ENCODE measurements around the gene RRBP1.

The RRBP1 gene

DNA sequence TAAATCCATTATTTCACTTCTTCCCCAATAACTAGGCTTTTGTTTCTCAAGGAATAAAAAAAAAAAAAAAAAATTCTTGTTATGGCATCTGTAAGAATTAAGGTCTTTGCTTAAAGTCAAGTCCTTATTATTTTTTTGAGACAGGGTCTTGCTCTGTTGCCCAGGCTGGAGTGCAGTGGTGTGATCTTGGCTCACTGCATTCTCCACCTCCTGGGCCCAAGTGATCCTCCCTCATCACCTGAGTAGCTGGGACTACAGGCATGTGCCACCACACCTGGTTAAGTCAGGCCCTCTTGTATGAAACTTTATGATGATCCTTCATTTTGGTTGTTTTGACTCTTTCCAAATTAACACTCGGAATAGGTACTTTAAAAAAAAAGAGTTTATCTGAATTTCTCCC is 94.9 kb downstream of the RRBP1 start:
- DNase-seq (ENCODE audit: low read depth in 1 of 2, low spot score in 1 of 2): no peak
- no peak for TF ChIP-seq GABPA (IDR thresholded peaks at IDR 0.05; ENCODE audit: low read depth)
- Histone ChIP-seq H3K27ac (replicated peaks) (no peak overlapping the region), H3K27me3 (ENCODE audit: insufficient read depth, poor library complexity, severe bottlenecking) (no peaks in the 10 kb centered on the region), H3K4me3 (replicated peaks; ENCODE audit: insufficient read depth, low read length) (no peak overlapping the region)

DNA sequence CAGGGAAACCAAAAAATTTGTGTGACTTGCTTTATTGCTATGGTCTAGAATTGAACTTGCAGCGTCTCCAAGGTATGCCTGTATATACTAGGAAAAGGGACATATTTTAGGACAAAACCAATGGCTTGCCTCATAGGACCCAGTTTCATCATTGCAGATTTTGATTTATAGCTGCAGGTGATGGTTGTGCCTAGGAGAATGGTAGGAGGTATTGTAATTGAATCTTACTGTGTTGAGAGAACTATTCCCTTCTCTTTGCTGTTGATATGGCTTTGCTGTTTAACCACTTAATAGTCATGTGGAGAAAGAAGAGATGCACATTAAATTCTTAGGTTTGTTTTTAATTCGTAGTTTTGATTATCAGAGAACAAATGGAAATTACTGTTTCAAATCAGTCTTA is 95.8 kb downstream of the RRBP1 start:
- TF ChIP-seq GABPA (IDR thresholded peaks at IDR 0.05; ENCODE audit: low read depth) (no peak), SPI1 (IDR thresholded peaks at IDR 0.05; ENCODE audit: borderline replicate concordance, low read depth) (no peak), POLR2AphosphoS5 (IDR thresholded peaks at IDR 0.05; ENCODE audit: low read depth) (no peak)
- TF ChIP-seq, protein P1, sequence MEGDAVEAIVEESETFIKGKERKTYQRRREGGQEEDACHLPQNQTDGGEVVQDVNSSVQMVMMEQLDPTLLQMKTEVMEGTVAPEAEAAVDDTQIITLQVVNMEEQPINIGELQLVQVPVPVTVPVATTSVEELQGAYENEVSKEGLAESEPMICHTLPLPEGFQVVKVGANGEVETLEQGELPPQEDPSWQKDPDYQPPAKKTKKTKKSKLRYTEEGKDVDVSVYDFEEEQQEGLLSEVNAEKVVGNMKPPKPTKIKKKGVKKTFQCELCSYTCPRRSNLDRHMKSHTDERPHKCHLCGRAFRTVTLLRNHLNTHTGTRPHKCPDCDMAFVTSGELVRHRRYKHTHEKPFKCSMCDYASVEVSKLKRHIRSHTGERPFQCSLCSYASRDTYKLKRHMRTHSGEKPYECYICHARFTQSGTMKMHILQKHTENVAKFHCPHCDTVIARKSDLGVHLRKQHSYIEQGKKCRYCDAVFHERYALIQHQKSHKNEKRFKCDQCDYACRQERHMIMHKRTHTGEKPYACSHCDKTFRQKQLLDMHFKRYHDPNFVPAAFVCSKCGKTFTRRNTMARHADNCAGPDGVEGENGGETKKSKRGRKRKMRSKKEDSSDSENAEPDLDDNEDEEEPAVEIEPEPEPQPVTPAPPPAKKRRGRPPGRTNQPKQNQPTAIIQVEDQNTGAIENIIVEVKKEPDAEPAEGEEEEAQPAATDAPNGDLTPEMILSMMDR (IDR thresholded peaks at IDR 0.05; ENCODE audit: insufficient read depth, low read length): no peak
- TF ChIP-seq, protein P2, sequence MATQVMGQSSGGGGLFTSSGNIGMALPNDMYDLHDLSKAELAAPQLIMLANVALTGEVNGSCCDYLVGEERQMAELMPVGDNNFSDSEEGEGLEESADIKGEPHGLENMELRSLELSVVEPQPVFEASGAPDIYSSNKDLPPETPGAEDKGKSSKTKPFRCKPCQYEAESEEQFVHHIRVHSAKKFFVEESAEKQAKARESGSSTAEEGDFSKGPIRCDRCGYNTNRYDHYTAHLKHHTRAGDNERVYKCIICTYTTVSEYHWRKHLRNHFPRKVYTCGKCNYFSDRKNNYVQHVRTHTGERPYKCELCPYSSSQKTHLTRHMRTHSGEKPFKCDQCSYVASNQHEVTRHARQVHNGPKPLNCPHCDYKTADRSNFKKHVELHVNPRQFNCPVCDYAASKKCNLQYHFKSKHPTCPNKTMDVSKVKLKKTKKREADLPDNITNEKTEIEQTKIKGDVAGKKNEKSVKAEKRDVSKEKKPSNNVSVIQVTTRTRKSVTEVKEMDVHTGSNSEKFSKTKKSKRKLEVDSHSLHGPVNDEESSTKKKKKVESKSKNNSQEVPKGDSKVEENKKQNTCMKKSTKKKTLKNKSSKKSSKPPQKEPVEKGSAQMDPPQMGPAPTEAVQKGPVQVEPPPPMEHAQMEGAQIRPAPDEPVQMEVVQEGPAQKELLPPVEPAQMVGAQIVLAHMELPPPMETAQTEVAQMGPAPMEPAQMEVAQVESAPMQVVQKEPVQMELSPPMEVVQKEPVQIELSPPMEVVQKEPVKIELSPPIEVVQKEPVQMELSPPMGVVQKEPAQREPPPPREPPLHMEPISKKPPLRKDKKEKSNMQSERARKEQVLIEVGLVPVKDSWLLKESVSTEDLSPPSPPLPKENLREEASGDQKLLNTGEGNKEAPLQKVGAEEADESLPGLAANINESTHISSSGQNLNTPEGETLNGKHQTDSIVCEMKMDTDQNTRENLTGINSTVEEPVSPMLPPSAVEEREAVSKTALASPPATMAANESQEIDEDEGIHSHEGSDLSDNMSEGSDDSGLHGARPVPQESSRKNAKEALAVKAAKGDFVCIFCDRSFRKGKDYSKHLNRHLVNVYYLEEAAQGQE (IDR thresholded peaks at IDR 0.05; ENCODE audit: insufficient replicate concordance, low read depth): no peak
- no peak overlapping the region for H3K4me3 ChIP-seq (replicated peaks; ENCODE audit: insufficient read depth, low read length)
- H3K27me3 ChIP-seq (ENCODE audit: insufficient read depth, poor library complexity, severe bottlenecking): no peaks in the 10 kb centered on the region
- no peak for DNase-seq (ENCODE audit: low read depth in 1 of 2, low spot score in 1 of 2)
- H3K27ac ChIP-seq (replicated peaks): no peak overlapping the region

DNA sequence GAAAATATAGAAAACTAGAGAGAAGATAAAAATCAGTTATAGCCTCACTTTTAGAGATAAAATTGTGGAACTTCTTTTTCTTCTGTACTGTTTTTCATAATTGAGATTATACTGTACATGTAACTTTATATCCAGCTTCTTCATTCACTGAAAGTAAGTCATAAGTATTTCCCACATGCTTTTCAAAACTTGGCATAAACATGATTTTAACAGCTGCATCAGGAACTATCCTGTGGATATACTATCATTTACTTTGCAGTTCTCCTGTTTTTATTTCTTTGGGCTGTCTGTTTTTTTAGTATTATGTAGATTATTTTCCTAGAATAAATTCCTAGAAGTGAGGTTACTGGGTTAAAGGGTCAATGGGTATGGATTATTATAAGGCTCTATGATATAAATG is 97.4 kb downstream of the RRBP1 start:
- Histone ChIP-seq H3K4me3 (replicated peaks; ENCODE audit: insufficient read depth, low read length) (no peak overlapping the region), H3K27me3 (ENCODE audit: insufficient read depth, poor library complexity, severe bottlenecking) (no peaks in the 10 kb centered on the region), H3K27ac (replicated peaks) (no peak overlapping the region)
- no peak for DNase-seq (ENCODE audit: low read depth in 1 of 2, low spot score in 1 of 2)
- TF ChIP-seq POLR2AphosphoS5 (IDR thresholded peaks at IDR 0.05; ENCODE audit: low read depth) (no peak), SPI1 (IDR thresholded peaks at IDR 0.05; ENCODE audit: borderline replicate concordance, low read depth) (no peak), GABPA (IDR thresholded peaks at IDR 0.05; ENCODE audit: low read depth) (no peak)
- TF ChIP-seq, protein P1 (IDR thresholded peaks at IDR 0.05; ENCODE audit: insufficient read depth, low read length): no peak
- TF ChIP-seq, protein P2 (IDR thresholded peaks at IDR 0.05; ENCODE audit: insufficient replicate concordance, low read depth): no peak

DNA sequence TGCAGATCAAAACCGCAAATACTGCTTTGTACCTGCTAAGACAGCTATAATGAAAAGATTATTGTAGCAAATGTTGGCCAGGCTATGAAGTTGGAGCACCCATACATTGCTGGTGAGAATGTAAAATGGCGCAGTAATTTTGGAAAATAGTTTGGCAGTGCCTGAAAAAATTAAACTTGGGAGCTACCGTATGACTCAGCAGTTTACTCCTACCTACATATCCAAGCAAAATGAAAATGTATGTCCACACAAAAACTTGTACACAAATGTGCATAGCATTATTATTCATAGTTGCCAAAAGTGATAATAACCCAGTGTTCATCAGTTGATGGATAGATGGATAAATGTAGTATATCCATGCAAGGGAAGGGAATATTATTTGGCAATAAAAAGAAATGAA is 98.9 kb downstream of the RRBP1 start:
- Histone ChIP-seq H3K27me3 (ENCODE audit: insufficient read depth, poor library complexity, severe bottlenecking) (no peaks in the 10 kb centered on the region), H3K4me3 (replicated peaks; ENCODE audit: insufficient read depth, low read length) (no peak overlapping the region), H3K27ac (replicated peaks) (no peak overlapping the region)
- TF ChIP-seq SPI1 (IDR thresholded peaks at IDR 0.05; ENCODE audit: borderline replicate concordance, low read depth) (no peak), POLR2AphosphoS5 (IDR thresholded peaks at IDR 0.05; ENCODE audit: low read depth) (no peak), GABPA (IDR thresholded peaks at IDR 0.05; ENCODE audit: low read depth) (no peak)
- TF ChIP-seq, protein P1 (IDR thresholded peaks at IDR 0.05; ENCODE audit: insufficient read depth, low read length): no peak
- TF ChIP-seq, protein P2 (IDR thresholded peaks at IDR 0.05; ENCODE audit: insufficient replicate concordance, low read depth): no peak
- DNase-seq (ENCODE audit: low read depth in 1 of 2, low spot score in 1 of 2): no peak

Measured in HL-60 (cell line).